KMS-11 (cell line): ENCODE data around the gene TLCD3A.

Source experiments
- H2AFZ ChIP-seq: fragments of 200-600 bp; sonication (generic); 2 replicates; pipeline ENCODE4 v1.6.1; 2016; ENCODE audit warnings: antibody characterized with exemption, mixed run types, low read depth
- H3K27ac ChIP-seq: fragments of 200-600 bp; sonication (generic); 2 replicates; pipeline ENCODE4 v1.6.1; 2016; ENCODE audit warnings: mild to moderate bottlenecking, mixed run types
- H3K27me3 ChIP-seq: fragments of 200-600 bp; sonication (generic); 2 replicates; pipeline ENCODE4 v1.6.1; 2017; ENCODE audit warnings: mild to moderate bottlenecking, low read depth, mixed run types, moderate library complexity; ENCODE audit not compliant: insufficient read depth
- H3K36me3 ChIP-seq: fragments of 200-600 bp; sonication (generic); 2 replicates; pipeline ENCODE4 v1.6.1; 2017; ENCODE audit warnings: mild to moderate bottlenecking, mixed run types; ENCODE audit not compliant: insufficient read depth
- H3K4me1 ChIP-seq: fragments of 200-600 bp; sonication (generic); 2 replicates; pipeline ENCODE4 v1.6.1; 2016; ENCODE audit warnings: mild to moderate bottlenecking, low read depth, mixed run types; ENCODE audit not compliant: poor library complexity, severe bottlenecking
- H3K4me2 ChIP-seq: fragments of 200-600 bp; sonication (generic); 2 replicates; pipeline ENCODE4 v1.7.0; 2016; ENCODE audit warnings: mild to moderate bottlenecking, mixed run types
- H3K4me3 ChIP-seq: fragments of 200-600 bp; sonication (generic); IDR thresholded peaks from 2 replicates; pipeline ENCODE4 v1.6.1; 2017; ENCODE audit warnings: low read depth, low read length, mixed read lengths; ENCODE audit not compliant: insufficient read depth
- H3K79me2 ChIP-seq: fragments of 200-600 bp; sonication (generic); 2 replicates; pipeline ENCODE4 v1.6.1; 2016; ENCODE audit warnings: low read depth, mixed run types; ENCODE audit not compliant: insufficient read depth
- H3K9ac ChIP-seq: fragments of 200-600 bp; sonication (generic); 2 replicates; pipeline ENCODE4 v1.6.1; 2016; ENCODE audit warnings: mild to moderate bottlenecking, mixed run types
- H4K20me1 ChIP-seq: fragments of 200-600 bp; sonication (generic); 2 replicates; pipeline ENCODE4 v1.6.1; 2016; ENCODE audit warnings: mild to moderate bottlenecking, mixed run types; ENCODE audit not compliant: insufficient read depth
- CTCF ChIP-seq: fragments of 200-600 bp; sonication (generic); conservative IDR thresholded peaks from 2 replicates; pipeline ENCODE4 v1.6.1; 2017; ENCODE audit warnings: low read depth, mild to moderate bottlenecking, antibody characterized with exemption, low read length, moderate library complexity, mixed read lengths

The TLCD3A gene

GRCh38 chr17:705011-705410 is 27.4 kb upstream of the TLCD3A start:
- Histone ChIP-seq H3K36me3 (no peaks in the 10 kb centered on the region), H4K20me1 (no peaks in the 10 kb centered on the region), H3K27ac (no peak overlapping the region), H3K4me3 (no peak overlapping the region), H3K79me2 (no peaks in the 10 kb centered on the region), H3K9ac (no peak overlapping the region), H2AFZ (no peak overlapping the region), H3K4me1 (no peaks in the 10 kb centered on the region), H3K27me3 (no peaks in the 10 kb centered on the region), H3K4me2 (no peak overlapping the region)
- TF ChIP-seq CTCF: no peak

GRCh38 chr17:705863-706262 is 26.5 kb upstream of the TLCD3A start:
- Histone ChIP-seq H4K20me1 (no peaks in the 10 kb centered on the region), H3K4me2 (no peak overlapping the region), H3K4me3 (no peak overlapping the region), H3K36me3 (no peaks in the 10 kb centered on the region), H3K4me1 (no peaks in the 10 kb centered on the region), H3K79me2 (no peaks in the 10 kb centered on the region), H3K27ac (no peak overlapping the region), H2AFZ (no peak overlapping the region), H3K9ac (no peak overlapping the region), H3K27me3 (no peaks in the 10 kb centered on the region)
- no peak for TF ChIP-seq CTCF

- Histone ChIP-seq H3K9ac (no peak overlapping the region), H3K79me2 (peaks cover 17% of the 10 kb centered on the region; the same call in 1 of the 2 replicates), H3K4me3 (no peak overlapping the region), H3K36me3 (no peaks in the 10 kb centered on the region), H2AFZ (no peak overlapping the region), H3K27ac (no peak overlapping the region), H4K20me1 (no peaks in the 10 kb centered on the region), H3K4me1 (no peaks in the 10 kb centered on the region), H3K27me3 (no peaks in the 10 kb centered on the region), H3K4me2 (no peak overlapping the region)
- TF ChIP-seq CTCF: no peak
Observed at GRCh38 chr17:708132-708531, 24.3 kb upstream of the TLCD3A start.

GRCh38 chr17:718075-718474 is 14.3 kb upstream of the TLCD3A start:
- Histone ChIP-seq H3K27me3 (no peaks in the 10 kb centered on the region), H3K4me3 (no peak overlapping the region), H4K20me1 (no peaks in the 10 kb centered on the region), H2AFZ (no peak overlapping the region), H3K9ac (no peak overlapping the region), H3K27ac (no peak overlapping the region), H3K79me2 (peaks cover 7% of the 10 kb centered on the region; the same call in 1 of the 2 replicates), H3K4me1 (no peaks in the 10 kb centered on the region), H3K36me3 (no peaks in the 10 kb centered on the region), H3K4me2 (no peak overlapping the region)
- no peak for TF ChIP-seq CTCF
